Glomerular visceral epithelial cell (primary cell): ENCODE results near the gene CCDC120.

Experiments
- DNase-seq: peaks from one replicate; pipeline ENCODE4 v3.0.0-alpha.2; 2016; ENCODE audit errors: extremely low spot score

CCDC120 gene

GRCh38 chrX:49101629-49101984, 42.8 kb downstream of the CCDC120 start:
- no peak for DNase-seq

GRCh38 chrX:49102190-49102589, 43.4 kb downstream of the CCDC120 start:
- DNase-seq = no peak

GRCh38 chrX:49103637-49104036, 44.8 kb downstream of the CCDC120 start:
- DNase-seq = no peak

- no peak for DNase-seq
These were observed 47.5 kb downstream of the CCDC120 start for GRCh38 chrX:49106296-49106695.

GRCh38 chrX:49106930-49107329, 48.1 kb downstream of the CCDC120 start:
- peak; percentile 32 for DNase-seq

- no peak for DNase-seq
These were observed 49.8 kb downstream of the CCDC120 start for GRCh38 chrX:49108641-49109040.

- DNase-seq = no peak
These were observed 51.6 kb downstream of the CCDC120 start for GRCh38 chrX:49110417-49110816.

- DNase-seq = no peak
These were observed 53.0 kb downstream of the CCDC120 start for GRCh38 chrX:49111791-49112190.

GRCh38 chrX:49116076-49116475, 57.3 kb downstream of the CCDC120 start:
- no peak for DNase-seq

GRCh38 chrX:49116716-49117115, 57.9 kb downstream of the CCDC120 start:
- no peak for DNase-seq

- DNase-seq = no peak
These were observed 58.8 kb downstream of the CCDC120 start for GRCh38 chrX:49117581-49117980.
